KMS-11 (cell line): ENCODE results near the gene C21orf58.

Experiments used
- H2AFZ ChIP-seq: fragments of 200-600 bp; sonication (generic); 2 replicates; pipeline ENCODE4 v1.6.1; 2016; ENCODE audit warnings: antibody characterized with exemption, mixed run types, low read depth
- H3K27ac ChIP-seq: fragments of 200-600 bp; sonication (generic); 2 replicates; pipeline ENCODE4 v1.6.1; 2016; ENCODE audit warnings: mild to moderate bottlenecking, mixed run types
- H3K27me3 ChIP-seq: fragments of 200-600 bp; sonication (generic); 2 replicates; pipeline ENCODE4 v1.6.1; 2017; ENCODE audit warnings: mild to moderate bottlenecking, low read depth, mixed run types, moderate library complexity; ENCODE audit not compliant: insufficient read depth
- H3K36me3 ChIP-seq: fragments of 200-600 bp; sonication (generic); 2 replicates; pipeline ENCODE4 v1.6.1; 2017; ENCODE audit warnings: mild to moderate bottlenecking, mixed run types; ENCODE audit not compliant: insufficient read depth
- H3K4me1 ChIP-seq: fragments of 200-600 bp; sonication (generic); 2 replicates; pipeline ENCODE4 v1.6.1; 2016; ENCODE audit warnings: mild to moderate bottlenecking, low read depth, mixed run types; ENCODE audit not compliant: poor library complexity, severe bottlenecking
- H3K4me2 ChIP-seq: fragments of 200-600 bp; sonication (generic); 2 replicates; pipeline ENCODE4 v1.7.0; 2016; ENCODE audit warnings: mild to moderate bottlenecking, mixed run types
- H3K4me3 ChIP-seq: fragments of 200-600 bp; sonication (generic); IDR thresholded peaks from 2 replicates; pipeline ENCODE4 v1.6.1; 2017; ENCODE audit warnings: low read depth, low read length, mixed read lengths; ENCODE audit not compliant: insufficient read depth
- H3K79me2 ChIP-seq: fragments of 200-600 bp; sonication (generic); 2 replicates; pipeline ENCODE4 v1.6.1; 2016; ENCODE audit warnings: low read depth, mixed run types; ENCODE audit not compliant: insufficient read depth
- H3K9ac ChIP-seq: fragments of 200-600 bp; sonication (generic); 2 replicates; pipeline ENCODE4 v1.6.1; 2016; ENCODE audit warnings: mild to moderate bottlenecking, mixed run types
- H4K20me1 ChIP-seq: fragments of 200-600 bp; sonication (generic); 2 replicates; pipeline ENCODE4 v1.6.1; 2016; ENCODE audit warnings: mild to moderate bottlenecking, mixed run types; ENCODE audit not compliant: insufficient read depth
- CTCF ChIP-seq: fragments of 200-600 bp; sonication (generic); conservative IDR thresholded peaks from 2 replicates; pipeline ENCODE4 v1.6.1; 2017; ENCODE audit warnings: low read depth, mild to moderate bottlenecking, antibody characterized with exemption, low read length, moderate library complexity, mixed read lengths

Gene C21orf58

DNA sequence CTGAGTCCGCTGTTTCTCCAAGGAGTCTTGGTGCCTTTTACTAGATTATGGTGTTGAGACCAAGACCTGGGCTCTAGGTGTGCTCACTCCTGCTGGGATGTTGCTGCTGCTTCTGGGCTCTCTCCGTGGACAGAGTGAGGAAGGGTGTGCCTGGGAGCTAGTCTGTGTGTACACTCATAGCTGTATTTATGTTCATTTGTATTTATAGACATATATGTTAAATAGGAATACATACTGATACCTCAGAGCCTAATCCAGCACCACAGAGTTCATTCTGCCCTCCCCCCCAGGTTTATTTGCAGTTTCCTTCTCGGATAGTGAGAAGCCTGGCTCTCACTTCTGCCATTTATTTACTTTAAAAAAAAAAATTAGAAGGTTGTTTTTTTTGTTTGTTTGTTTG is 12.9 kb upstream of the C21orf58 start:
- TF ChIP-seq CTCF = no peak
- Histone ChIP-seq H2AFZ (no peak overlapping the region), H4K20me1 (no peaks in the 10 kb centered on the region), H3K4me1 (no peaks in the 10 kb centered on the region), H3K9ac (no peak overlapping the region), H3K79me2 (peaks cover 1% of the 10 kb centered on the region; the same call in 1 of the 2 replicates), H3K4me2 (no peak overlapping the region), H3K4me3 (no peak overlapping the region), H3K27ac (no peak overlapping the region), H3K36me3 (0 out of 2 replicates have a peak, but pooled peaks cover 8% of the 10 kb centered on the region), H3K27me3 (no peaks in the 10 kb centered on the region)

DNA sequence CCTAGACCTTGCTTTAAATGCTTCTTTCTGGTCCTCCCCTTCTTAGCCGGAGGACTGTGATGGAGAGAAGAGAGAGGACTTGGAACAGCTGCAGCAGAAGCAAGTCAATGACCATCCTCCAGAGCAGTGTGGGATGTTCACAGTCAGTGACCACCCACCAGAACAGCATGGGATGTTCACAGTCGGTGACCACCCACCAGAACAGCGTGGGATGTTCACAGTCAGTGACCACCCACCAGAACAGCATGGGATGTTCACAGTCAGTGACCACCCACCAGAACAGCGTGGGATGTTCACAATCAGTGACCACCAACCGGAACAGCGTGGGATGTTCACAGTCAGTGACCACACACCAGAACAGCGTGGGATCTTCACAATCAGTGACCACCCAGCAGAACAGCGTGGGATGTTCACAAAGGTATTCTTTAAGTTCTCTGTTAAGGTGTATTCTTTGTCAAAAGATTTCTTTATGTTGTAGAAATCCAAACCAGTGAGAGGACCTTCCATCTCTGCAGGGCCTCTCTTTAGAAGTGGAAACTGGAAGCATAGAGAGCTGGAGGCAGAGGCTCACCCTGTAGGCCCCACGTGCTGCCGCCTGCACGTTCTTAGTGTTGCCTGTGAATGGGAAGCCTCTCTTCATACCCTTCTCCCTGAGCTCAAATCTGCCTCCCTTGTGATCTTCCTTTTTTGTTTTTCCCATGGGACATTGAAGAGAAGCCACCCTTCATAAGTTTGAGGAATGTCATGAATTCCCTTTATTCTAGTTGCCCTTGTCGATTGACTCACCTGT is 10.9 kb upstream of the C21orf58 start:
- Histone ChIP-seq H3K79me2 (no peaks in the 10 kb centered on the region; the same call in 1 of the 2 replicates), H3K36me3 (0 out of 2 replicates have a peak, but pooled peaks cover 6% of the 10 kb centered on the region), H3K4me2 (no peak overlapping the region), H3K4me3 (no peak overlapping the region), H4K20me1 (no peaks in the 10 kb centered on the region), H3K27me3 (no peaks in the 10 kb centered on the region), H3K27ac (no peak overlapping the region), H2AFZ (no peak overlapping the region), H3K4me1 (no peaks in the 10 kb centered on the region), H3K9ac (no peak overlapping the region)
- no peak for TF ChIP-seq CTCF

GRCh38 chr21:46329796-46330195 is 6.1 kb upstream of the C21orf58 start:
- Histone ChIP-seq H3K36me3 (peaks cover 4% of the 10 kb centered on the region; the same call in 1 of the 2 replicates), H3K79me2 (peaks cover 41% of the 10 kb centered on the region), H3K27ac (no peak overlapping the region), H3K4me1 (peaks cover 12% of the 10 kb centered on the region), H3K4me2 (no peak overlapping the region), H4K20me1 (no peaks in the 10 kb centered on the region), H2AFZ (no peak overlapping the region), H3K27me3 (no peaks in the 10 kb centered on the region), H3K9ac (no peak overlapping the region), H3K4me3 (no peak overlapping the region)
- no peak for TF ChIP-seq CTCF

DNA sequence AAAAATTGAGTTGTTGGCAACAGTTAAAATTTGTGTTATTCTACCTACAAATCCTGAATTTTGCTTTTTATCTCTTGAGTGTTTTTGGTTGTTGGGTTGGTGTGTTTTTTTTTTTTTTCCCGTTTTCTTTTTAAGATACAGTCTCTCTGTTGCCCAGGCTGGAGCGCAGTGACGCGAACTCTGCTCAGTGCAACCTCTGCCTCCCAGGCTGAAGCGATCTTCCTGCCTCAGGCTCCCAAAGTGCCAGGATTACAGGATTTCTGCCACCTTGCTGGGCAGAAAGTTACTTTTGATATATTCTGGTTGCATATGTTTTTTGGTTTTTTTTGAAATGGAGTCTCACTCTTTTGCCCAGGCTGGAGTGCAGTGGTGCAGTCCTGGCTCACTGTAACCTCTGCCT is 4.5 kb upstream of the C21orf58 start:
- no peak overlapping the region for H3K9ac ChIP-seq
- no peaks in the 10 kb centered on the region for H4K20me1 ChIP-seq
- H2AFZ ChIP-seq = no peak overlapping the region
- no peak for TF ChIP-seq CTCF
- H3K79me2 ChIP-seq = peaks cover 46% of the 10 kb centered on the region
- H3K27me3 ChIP-seq = no peaks in the 10 kb centered on the region
- no peak overlapping the region for H3K4me2 ChIP-seq
- no peak overlapping the region for H3K4me3 ChIP-seq
- no peak overlapping the region for H3K27ac ChIP-seq
- peaks cover 4% of the 10 kb centered on the region; the same call in 1 of the 2 replicates for H3K36me3 ChIP-seq
- peaks cover 12% of the 10 kb centered on the region for H3K4me1 ChIP-seq
